Hypothalamus (tissue), 51 donors: ENCODE results near the gene SPIRE1.
"Not testable (repeated sequence)": the region's sequence is repeated elsewhere in the genome, so short reads cannot be mapped to it uniquely, and the experiment has no call there.

ENCODE experiments used
- DNase-seq, 51 donors: peaks; one replicate each; lab custom pipeline; 2025; lab: John Stamatoyannopoulos, UW

The SPIRE1 gene

DNA sequence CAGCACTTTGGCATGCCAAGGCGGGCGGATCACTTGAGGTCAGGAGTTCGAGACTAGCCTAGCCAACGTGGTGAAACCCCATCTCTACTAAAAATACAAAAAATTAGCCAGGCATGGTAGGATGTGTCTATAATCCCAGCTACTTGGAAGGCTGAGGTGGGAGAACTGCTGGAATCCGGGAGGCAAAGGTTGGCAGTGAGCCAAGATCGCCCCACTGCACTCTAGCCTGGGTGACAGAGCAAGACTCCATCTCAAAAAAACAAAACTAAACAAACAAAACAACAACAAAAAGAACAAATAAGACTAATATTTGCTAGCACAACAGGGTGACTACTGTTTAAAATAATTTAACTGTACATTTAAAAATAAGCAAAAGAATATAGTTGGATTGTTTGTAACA lies 97.3 kb downstream of the SPIRE1 start:
- DNase-seq = not testable (repeated sequence)

DNA sequence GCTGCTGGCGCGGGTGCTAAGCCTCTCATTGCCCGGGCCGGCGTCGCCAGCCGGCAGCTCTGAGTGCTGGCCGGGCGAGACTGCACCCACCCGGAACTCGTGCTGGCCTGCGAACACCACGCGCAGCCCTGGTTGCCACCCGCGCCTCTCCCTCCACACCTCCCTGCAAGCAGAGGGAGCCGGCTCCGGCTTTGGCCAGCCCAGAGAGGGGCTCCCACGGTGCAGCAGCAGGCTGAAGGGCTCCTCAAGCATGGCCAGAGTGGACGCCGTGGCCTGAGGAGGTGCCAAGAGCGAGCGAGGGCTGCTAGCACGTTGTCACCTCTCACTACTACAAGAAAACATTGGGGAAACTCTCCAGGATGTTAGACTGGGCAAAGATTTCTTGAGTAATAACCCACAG lies 98.6 kb downstream of the SPIRE1 start:
- DNase-seq = no peak

DNA sequence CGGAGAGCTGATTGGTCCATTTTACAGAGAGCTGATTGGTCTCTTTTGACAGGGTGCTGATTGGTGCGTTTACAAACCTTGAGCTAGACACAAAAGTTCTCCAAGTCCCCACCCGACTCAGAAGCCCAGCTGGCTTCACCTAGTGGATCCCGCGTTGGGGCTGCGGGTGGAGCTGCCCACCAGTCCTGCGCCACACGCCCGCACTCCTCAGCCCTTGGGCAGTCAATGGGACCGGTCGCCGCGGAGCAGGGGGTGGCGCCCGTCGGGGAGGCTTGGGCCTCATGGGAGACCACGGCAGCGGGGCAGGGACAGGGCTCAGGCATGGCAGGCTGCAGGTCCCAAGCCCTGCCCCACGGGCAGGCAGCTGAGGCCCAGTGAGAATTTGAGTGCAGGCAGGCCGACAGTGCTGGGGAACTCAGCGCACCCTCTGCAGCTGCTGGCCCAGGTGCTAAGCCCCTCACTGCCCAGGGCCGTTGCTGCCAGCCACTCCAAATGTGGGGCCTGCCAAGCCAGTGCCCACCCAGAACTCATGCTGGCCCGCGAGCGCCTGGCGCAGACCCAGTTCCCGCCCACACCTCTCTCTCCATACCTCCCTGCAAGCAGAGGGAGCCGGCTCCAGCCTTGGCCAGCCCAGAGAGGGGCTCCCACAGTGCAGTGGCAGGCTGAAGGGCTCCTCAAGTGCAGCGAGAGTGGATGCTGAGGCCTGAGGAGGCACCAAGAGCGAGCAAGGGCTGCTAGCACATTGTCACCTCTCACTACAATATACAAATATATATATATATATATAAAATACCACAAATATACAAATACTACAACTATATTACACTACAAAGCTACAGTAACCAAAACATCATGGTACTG lies 100.7 kb downstream of the SPIRE1 start:
- no peak for DNase-seq

DNA sequence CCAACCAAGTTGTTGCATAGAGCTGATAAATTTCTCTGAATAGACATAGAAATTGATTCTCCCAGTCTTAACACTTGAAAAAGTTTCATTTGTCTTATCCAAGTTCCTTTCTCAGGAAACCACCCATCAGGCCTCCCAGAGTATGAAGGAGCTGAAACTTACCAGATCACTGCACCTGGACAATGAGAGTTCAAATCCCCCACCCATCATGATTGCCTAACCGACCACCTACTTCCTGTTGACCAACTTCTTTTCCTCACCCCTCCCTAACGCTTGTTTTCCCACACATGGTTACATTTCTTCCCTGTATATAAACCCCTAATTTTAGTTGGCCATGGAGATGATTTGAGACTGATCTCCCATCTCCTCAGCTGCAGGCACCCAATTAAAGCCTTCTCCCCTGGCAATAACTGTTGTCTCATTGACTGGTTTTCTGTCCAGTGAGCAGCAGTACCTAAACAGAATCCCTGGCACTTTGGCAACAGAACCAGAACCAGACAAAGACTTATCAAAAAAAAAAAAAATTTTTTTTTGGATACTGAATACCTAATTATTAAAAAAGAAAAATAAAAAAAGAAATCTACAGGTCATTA lies 103.0 kb downstream of the SPIRE1 start:
- DNase-seq = no peak

DNA sequence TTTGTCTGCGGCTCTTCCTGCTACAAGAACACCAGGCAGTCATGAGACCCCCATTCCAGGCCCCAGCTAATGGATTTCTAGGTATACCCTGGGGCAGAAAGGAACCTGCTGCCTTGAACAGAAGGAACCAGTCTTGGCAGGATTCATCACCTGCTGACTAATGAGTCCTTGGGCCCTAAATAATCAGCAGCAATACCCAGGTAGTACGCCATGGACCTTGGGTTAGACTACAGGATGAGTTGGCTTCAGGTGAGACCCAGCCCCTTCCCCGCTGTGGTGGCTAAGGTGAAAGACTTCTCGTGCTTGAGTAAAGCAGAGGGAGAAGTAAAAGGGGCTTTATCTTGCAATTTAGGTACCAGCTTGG lies 105.0 kb downstream of the SPIRE1 start:
- no peak for DNase-seq

DNA sequence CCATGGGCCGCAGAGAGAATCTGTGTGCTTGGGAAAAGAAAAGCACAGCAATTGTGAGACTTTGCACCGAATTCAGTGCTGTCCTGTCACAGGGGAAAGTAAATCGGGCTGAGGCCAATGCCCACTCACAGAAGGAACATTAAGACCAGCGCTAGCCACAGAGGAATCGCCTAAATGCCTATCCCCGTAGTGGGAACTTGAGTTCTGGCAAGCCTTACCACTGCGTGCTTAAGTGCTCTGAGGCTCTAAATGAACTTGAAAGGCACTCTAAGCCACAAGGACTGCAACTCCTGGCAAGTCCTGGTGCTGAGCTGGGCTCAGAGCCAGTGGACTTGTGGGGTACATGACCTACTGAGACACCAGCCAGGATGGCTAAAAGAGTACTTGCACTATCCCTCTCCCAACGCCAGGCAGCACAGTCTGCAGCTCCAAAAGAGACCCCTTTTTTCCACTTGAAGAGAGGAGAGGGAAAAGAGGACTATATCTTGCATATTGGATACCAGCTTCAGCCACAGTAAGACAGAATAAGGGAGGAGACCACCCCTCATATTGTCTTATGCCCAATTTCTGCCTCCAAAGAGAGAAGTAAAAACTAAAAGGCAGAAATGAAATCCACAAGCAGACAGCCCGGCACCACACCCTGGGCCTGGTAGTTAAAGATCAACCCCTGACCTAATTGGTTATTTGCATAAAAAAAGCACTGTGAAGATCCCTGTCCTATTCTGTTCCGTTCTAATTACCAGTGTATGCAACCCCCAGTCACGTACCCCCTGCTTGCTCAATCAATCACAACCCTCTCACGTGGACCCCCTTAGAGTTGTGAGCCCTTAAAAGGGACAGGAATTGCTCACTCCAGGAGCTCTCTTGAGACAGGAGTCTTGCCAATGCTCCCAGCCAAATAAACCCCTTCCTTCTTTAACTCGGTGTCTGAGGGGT lies 105.7 kb downstream of the SPIRE1 start:
- DNase-seq = peak in 42 of 51 donors; percentile 6 to 89 (median 48)

DNA sequence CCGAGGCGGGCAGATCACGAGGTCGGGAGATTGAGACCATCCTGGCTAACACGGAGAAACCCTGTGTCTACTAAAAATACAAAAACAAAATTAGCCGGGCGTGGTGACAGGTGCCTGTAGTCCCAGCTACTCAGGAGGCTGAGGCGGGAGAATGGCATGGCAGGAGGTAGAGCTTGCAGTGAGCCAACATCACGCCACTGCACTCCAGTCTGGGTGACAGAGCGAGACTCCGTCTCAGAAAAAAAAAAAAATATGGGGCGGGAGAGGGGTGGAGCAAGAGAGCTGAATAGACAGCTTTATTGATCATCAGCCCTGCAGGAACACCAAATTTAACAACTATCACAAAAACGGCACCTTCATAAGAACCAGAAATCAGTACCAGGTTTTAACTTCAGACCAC lies 106.4 kb downstream of the SPIRE1 start:
- DNase-seq = not testable (repeated sequence)

DNA sequence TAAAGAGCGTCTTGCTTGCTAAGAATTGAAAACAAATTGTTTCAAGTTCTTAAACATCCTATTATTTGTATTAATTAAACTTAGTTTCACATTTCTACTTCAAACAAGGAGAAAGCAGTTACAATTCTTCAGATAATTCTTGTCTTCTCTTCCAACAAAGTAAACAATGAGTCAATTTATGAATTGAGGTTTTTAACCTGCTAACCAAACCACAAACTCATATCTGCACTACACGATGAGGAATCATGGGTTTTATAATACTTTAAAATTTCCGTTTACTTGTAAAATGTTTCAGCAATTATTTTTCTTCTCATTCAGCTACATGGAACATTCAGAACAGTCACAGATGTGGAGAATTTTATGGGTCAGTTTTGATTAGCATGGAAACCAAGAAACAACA lies 114.2 kb downstream of the SPIRE1 start:
- DNase-seq = no peak

DNA sequence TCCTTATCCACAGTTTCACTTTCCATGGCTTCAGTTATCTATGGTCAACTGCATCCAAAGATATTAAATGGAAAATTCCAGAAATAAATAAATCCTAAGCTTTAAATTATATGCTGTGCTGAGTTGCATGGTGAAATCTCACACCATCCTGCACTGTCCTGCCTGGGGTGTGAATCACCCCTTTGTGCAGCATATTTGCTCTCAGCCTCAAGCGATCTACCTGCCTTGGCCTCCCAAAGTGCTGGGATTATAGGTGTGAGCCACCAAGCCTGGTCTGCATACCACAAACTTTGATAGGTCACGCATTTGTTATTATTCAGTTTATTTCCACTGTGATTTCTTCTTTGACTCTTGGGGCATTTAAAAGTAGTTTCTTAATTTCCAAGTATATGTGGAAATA lies 117.2 kb downstream of the SPIRE1 start:
- no peak for DNase-seq

DNA sequence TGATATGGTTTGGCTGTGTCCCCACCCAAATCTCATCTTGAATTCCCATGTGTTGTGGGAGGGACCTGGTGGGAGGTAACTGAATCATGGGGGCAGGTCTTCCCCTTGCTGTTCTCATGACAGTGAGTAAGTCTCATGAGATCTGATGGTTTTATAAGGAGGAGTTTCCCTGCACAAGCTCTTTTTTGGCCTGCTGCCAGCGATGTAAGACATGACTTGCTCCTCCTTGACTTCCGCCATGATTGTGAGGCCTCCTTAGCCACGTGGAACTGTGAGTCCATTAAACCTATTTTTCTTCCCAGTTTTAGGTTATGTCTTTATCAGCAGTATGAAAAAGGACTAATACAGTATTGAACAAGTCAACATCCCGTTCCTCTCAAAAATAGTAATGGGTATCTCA lies 118.7 kb downstream of the SPIRE1 start:
- DNase-seq = not testable (repeated sequence)

DNA sequence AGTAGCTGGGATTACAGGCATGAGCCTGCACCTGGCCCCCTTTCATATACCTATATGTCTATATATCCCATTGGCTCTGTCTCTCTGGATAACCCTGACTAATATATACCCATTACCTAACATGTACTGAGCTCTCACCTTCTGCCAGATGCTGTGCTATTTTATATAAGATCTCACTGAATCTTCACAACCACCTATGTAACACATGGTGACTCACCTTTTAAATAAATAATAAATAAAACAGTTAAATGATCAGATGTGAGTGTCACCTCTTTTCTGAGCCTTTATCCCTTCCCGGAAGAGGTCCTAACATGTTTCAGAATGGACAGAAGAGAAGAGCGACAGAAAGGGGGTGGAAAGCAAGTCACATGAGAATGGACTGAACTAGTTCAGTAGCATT lies 123.1 kb downstream of the SPIRE1 start:
- DNase-seq = no peak

DNA sequence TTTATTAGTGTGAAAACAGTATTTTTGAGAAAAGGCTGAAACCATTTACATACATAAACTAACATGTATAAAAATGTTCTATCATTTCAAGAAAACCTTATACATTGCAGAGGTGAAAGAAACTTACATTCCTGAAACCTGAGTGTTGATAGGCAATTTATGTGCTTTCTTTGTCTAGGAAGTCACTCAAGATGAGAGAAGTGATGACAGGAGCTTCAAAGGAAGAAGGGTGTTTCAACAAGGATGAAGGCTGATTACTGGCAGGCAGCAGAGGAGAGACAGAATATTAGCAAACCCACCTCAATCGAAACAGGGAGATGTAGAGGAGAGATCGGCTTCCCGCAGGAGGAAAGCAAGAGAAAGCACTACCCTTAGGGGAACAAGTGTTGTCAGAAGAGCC lies 125.2 kb downstream of the SPIRE1 start:
- no peak for DNase-seq

DNA sequence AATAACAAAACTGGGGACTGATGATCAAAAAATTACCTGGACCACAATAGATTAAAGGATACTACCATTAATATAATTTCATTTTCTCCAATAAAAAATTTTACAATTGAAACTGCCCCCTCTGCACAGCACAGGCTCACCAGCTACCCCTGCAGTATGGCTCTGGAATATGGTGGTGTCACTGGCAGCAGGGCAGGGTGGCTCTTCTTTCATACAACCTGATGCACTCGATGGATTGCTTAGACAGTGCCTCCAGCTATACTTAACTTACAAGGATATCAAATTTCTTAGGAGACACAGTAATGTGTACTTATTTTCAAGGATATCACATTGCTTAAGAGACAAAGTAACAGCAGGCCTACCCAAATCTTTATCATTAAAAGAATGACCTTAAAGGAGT lies 126.2 kb downstream of the SPIRE1 start:
- DNase-seq = no peak

DNA sequence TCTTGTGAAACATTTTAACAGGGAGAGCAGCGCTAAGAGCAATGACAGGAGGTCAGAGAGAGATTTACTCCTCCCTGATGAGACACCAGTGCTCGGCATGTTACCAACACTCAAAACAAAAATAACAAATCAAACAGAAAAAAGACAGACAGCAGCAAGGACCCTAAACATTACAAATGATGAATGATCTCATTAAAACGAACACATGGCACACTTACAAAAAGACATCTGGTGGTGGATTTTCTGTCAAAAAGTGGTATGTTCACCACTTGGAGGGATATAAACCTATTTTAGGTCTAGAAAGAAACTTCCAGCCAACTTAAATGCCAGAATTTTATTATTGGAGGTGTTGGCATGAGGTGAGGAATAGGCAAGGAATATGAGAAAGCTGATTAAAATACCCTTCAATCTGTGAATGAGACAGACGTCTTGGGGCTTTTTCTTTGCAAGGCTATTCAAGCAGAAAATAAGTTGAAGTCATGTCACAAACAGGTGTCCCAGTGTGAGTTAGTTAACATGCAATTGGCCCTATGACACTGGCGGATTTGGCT lies 137.4 kb downstream of the SPIRE1 start:
- DNase-seq = no peak

DNA sequence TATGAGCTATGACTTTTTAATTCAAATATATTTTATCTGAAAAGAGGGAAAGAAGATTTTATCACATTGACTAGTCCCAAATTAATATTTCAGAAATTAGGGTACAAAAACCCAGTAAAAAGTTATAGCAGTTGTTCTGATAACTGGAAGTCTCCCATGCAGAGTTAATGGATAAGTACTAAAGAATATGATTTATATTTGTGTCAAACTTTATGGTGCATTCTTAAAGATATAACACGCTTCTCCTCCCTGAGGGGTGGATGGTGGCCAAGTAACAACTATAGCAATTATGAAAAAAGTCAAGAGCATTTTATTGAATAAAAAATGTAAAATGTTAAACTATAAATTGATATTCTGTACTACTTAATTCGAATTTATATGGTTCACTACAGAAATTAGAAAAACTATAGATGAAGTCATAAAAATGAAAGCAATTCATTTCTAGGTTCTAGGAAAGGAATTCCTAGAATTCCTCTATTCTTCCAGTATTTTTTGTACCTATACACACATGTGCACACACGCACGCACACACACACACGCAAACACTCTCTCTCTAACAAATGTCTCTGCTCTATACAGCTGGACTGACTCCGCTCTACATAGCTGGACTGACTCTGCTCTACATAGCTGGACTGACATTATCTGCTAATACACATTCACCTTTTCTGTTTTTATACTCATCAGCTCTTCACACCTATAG lies 138.9 kb downstream of the SPIRE1 start:
- no peak for DNase-seq

DNA sequence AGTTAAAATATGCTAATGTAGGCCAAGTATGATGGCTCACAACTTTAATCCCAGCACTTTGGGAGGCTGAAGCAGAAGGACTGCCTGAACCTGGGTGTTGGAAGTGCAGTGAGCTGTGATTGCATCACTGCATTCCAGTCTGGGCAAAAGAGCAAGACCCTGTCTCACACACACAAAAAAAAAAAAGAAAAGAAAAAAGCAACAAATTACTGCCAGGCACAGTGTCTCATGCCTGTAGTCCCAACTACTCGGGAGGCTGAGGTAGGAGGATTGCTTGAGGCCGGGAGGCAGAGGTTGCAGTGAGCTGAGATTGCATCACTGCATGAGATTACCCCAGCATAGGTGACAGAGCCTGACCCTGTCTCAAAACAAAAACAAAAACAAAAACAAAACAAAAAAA lies 139.6 kb downstream of the SPIRE1 start:
- no peak for DNase-seq

DNA sequence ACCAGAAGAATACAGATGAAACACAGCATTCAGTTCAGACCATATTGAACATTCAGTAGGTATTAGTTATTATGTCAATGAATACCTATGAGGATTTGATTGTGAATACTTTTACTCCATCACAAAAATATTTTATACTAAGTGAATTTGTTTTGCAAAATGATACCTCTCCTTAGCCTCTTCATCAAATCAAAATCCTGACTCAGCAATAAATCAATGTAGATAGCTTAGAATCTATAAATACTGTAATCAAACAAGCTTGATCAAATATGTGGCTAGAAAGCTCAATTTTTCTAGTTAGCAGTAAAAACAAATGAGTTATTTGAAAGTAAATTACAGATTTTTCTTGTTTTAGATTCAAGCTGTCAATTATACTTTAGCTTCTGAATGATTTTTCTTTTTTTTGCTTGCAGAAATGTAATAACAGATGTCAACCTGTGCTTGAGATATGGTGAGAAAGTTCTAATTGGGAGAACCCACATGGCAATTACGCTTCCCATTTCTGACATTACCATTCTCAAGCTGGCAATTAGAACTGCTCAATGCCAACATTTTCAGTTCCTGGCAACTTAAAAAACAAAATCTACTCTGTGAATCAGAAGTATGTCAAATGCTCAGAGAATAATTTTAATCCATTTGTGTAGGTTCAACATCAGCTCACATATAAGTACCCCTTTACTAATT lies 140.6 kb downstream of the SPIRE1 start:
- no peak for DNase-seq

DNA sequence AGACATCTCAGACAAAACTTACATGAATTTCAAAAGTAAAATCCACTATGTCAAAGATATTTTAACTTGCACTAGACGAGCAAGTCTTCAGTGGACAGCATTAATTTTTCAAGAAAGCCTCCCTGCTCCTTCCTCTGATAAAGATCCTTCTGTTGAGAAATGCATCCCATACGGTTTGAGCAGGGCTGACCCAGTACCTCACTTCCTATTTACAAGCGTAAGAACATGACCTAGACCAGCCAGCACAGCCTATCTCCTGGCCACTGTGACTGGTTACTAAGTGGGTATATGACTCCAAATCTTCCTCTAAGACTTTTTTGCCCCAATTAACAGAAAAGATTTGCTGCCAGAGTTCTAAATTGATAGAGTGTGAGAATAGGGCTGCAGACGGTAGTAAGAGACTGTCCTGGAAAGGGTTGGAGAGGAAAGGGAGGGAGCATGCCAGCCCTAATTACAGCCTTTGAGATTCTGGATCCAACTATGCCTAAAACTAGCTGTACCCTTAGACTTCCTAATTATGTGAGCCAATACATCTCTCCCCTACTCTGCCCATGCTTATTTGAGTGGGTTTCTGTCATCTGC lies 141.8 kb downstream of the SPIRE1 start:
- peak in 1 of 51 donors; percentile 41 for DNase-seq

DNA sequence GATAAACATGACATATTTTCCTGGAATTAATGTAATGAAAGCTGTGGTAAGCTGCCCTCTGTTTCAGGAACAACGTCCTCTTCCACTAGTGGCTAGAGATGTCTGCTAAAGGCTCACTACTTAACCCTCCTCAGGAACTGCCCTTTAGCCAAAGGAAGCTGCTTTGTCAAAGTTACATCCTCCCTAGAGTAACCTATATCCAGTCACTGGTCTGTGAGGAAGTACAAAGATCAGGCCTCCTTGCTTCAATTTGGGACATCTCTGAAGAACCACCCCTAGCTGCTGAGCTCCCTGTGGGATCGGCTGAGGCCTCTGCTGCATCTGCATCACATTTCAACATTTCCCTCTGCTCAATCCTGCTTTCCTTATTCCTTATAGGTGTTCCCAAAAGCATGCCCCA lies 142.4 kb downstream of the SPIRE1 start:
- no peak for DNase-seq
